Left lung (tissue), 10 donors: Measurements from ENCODE around the gene PTP4A2. TPM values are rescaled to one million over a fixed set of nuclear protein-coding genes. Genes with fewer than 3 reads are reported as not detected.

Source experiments
- ATAC-seq: fragments of 200-7000 bp; cut with Tn5 transposase; one replicate; pipeline ENCODE4 v1.9.1; 2020; ENCODE audit warnings: moderate library complexity
- DNase-seq, 4 donors: peaks; one replicate each; pipeline ENCODE4 v3.0.0-alpha.2; 2013 to 2020
- H3K27ac ChIP-seq, 2 donors: fragments of 200-600 bp; sonication (generic) in 1 of 2; one replicate each; pipeline versions ENCODE4 v1.5.0 to v1.8.0; 2020 to 2021
- H3K27me3 ChIP-seq, 2 donors: fragments of 200-600 bp; sonication (generic) in 1 of 2; one replicate each; pipeline versions ENCODE4 v1.5.0 to v1.8.0; 2020 to 2021
- H3K36me3 ChIP-seq, 2 donors: fragments of 200-600 bp; sonication (generic) in 1 of 2; one replicate each; pipeline versions ENCODE4 v1.5.0 to v1.8.0; 2020 to 2021
- H3K4me1 ChIP-seq, 2 donors: fragments of 200-600 bp; one replicate each; pipeline ENCODE4 v1.8.0; 2021
- H3K4me3 ChIP-seq, 2 donors: fragments of 200-600 bp; sonication (generic) in 1 of 2; one replicate each; pipeline versions ENCODE4 v1.5.0 to v1.8.0; 2020 to 2021; ENCODE audit warnings: mild to moderate bottlenecking in 1 of 2
- H3K9me3 ChIP-seq, 2 donors: fragments of 200-600 bp; sonication (generic) in 1 of 2; one replicate each; pipeline versions ENCODE4 v1.5.0 to v1.8.0; 2020 to 2021
- intact Hi-C, 2 donors: fragments of 100-400 bp; cut with DNase I; formaldehyde crosslinking; loops; one replicate each; pipeline versions ENCODE4 v1.11.2 to v1.14.2; 2022
- polyA plus RNA-seq, 6 donors: library from polyadenylated mRNA; unstranded; fragments of 120-200 nt; gene quantifications; one replicate each; pipeline ENCODE4 v1.2.1, GENCODE V29; 2013; ENCODE audit not compliant: insufficient read length in 6 of 6
- total RNA-seq, 2 donors: library from RNA; stranded (reverse); fragmentation: NEBNext Ultra II Directional; extraction: Animal tissue kit (Norgen Biotek cat#: 25700); gene quantifications; one replicate each; pipeline ENCODE4 v1.2.1, GENCODE V29; 2021
- TF ChIP-seq, protein P1 (sequence below), 2 donors: fragments of 200-600 bp; sonication (generic) in 1 of 2; IDR thresholded peaks; one replicate each; pipeline versions ENCODE4 v1.5.0 to v1.8.0; 2021; ENCODE audit warnings: antibody characterized with exemption in 2 of 2
- donor health status: DM: no; HTN: yes; CAD: no.
- donor health status: DM: no; HTN: no; CAD: no.

PTP4A2 gene
- total and polyA plus RNA-seq, 8 donors = 193 to 272 (median 228) TPM

DNA sequence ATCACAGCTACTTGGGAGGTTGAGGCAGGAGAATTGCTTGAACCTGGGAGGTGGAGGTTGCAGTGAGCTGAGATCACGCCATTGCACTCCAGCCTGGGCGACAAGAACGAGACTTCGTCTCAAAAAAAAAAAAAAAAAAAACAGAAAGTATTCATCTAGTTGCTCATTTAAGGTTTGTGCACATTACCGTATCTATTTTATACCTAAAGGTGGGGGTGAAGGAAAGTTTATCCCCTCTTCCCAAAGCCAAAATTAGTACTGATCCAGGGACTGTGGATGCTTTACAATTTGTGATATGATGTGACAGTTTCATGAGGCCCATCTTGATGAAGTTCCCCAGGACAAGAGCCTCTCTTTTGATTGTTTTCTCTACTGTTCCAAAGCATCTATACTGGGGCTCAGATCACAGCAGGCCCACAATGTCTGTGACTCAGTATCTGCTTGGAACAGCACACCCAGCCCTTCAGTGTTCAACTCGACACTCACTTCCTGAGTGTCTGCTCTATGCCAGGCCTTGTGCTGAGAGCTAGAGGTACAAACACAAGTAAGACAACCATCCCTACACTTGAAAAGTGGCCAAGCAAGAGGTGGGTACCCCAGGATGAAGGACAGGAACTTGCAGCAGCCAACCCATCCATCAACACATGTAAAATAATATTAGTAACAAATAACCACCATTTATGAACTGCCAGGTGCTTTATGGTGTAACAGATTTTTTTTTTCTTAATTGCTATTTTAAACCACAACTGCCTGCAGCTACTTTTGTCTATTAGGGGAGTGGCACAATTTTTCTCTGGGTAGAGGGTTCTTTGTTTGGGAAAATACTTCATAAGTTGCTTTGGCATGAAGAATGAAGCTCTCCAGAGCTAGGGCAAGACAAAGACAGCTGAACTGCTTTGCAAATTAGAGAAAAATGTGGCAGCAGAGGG, 46.5 kb upstream of the PTP4A2 start:
- no peak overlapping the region for H3K4me3 ChIP-seq
- ATAC-seq (peak; percentile 89), DNase-seq (no peak)
- TF ChIP-seq, protein P1, sequence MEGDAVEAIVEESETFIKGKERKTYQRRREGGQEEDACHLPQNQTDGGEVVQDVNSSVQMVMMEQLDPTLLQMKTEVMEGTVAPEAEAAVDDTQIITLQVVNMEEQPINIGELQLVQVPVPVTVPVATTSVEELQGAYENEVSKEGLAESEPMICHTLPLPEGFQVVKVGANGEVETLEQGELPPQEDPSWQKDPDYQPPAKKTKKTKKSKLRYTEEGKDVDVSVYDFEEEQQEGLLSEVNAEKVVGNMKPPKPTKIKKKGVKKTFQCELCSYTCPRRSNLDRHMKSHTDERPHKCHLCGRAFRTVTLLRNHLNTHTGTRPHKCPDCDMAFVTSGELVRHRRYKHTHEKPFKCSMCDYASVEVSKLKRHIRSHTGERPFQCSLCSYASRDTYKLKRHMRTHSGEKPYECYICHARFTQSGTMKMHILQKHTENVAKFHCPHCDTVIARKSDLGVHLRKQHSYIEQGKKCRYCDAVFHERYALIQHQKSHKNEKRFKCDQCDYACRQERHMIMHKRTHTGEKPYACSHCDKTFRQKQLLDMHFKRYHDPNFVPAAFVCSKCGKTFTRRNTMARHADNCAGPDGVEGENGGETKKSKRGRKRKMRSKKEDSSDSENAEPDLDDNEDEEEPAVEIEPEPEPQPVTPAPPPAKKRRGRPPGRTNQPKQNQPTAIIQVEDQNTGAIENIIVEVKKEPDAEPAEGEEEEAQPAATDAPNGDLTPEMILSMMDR (IDR thresholded peaks at IDR 0.05) = no peak
- H3K27me3 ChIP-seq = no peaks in the 10 kb centered on the region
- H3K36me3 ChIP-seq = no peaks in the 10 kb centered on the region
- H3K4me1 ChIP-seq = peaks cover 5 to 23% of the 10 kb centered on the region in 2 donors
- intact Hi-C loops = no loop called here
- H3K27ac ChIP-seq = peak overlapping the region in 1 of 2 donors; percentile 3
- no peaks in the 10 kb centered on the region for H3K9me3 ChIP-seq

DNA sequence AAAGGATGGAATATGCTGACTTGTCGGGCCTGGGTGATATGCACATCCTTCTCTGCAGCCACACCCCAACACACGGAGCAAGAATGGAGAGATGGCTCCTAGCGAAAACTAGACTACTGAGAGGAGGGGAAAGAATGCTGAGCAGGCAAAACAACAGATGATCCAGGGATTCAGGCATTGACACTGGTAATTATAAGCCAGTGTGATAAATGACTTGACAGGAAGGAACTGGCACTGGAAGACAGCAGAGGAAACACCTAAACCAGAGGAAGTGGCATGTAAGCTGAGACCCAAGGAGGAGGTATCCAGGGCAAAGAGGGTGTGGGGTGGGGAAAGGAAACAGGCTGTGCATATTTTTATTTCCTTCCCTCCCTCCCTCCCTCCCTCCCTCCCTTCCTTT, 43.8 kb upstream of the PTP4A2 start:
- TF ChIP-seq, protein P1 (IDR thresholded peaks at IDR 0.05) = no peak
- ATAC-seq = no peak
- intact Hi-C loops = no loop called here

DNA sequence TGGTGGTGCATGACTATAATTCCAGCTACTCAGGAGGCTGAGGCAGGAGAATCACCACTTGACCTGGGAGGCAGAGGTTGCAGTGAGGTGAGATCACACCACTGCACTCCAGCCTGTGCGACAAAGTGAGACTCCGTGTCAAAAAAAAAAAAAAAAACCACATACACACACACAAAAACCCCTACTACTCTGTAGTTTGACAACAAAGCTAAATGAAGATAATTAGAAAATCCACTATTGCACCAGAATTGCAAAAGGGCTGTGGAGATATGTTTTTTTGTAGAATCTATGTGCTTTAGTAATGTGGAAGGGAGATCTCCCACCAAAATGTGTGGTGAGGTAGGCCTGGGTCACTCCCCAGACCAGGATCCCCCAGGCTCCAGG, 43.3 kb upstream of the PTP4A2 start:
- intact Hi-C loops = no loop called here
- TF ChIP-seq, protein P1 (IDR thresholded peaks at IDR 0.05) = no peak
- Histone ChIP-seq H3K4me1 (peaks cover 5 to 23% of the 10 kb centered on the region in 2 donors), H3K9me3 (no peaks in the 10 kb centered on the region), H3K36me3 (no peaks in the 10 kb centered on the region), H3K27ac (peak overlapping the region in 1 of 2 donors; percentile 33), H3K27me3 (no peaks in the 10 kb centered on the region), H3K4me3 (no peak overlapping the region)
- ATAC-seq = no peak
- no peak for DNase-seq

More for the DNA sequence above, 43.8 kb upstream of the PTP4A2 start:
- DNase-seq = no peak
- Histone ChIP-seq H3K27me3 (no peaks in the 10 kb centered on the region), H3K4me3 (no peak overlapping the region), H3K27ac (peak overlapping the region in 1 of 2 donors; percentile 33), H3K9me3 (no peaks in the 10 kb centered on the region), H3K4me1 (peaks cover 5 to 23% of the 10 kb centered on the region in 2 donors), H3K36me3 (no peaks in the 10 kb centered on the region)

DNA sequence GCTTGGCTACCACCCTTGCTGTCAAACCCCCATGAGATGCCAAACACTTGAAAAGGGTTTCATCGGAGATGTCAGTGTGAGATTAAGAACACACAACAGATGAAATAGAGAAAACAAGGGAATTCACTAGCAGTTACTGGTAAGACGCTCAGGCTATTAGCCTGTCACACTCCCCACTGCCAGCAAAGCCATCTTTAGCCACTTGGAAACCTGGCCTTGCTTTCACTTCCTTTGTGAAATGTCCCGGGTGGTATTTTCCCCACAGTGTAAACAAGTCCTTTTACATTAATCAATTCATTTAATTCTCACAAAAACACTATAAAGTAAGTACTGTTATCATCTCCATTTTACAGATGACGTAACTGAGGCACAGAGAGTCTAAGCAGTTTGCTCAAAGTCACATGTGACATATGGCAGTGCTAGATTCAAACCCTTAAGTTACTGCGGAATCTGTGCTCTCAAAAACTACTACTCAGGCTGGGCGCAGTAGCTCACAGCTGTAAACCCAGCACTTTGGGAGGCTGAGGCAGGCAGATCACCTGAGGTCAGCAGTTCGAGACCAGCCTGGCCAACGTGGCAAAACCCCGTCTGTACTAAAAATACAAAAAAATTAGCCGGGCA, 42.8 kb upstream of the PTP4A2 start:
- Histone ChIP-seq H3K36me3 (no peaks in the 10 kb centered on the region), H3K9me3 (no peaks in the 10 kb centered on the region), H3K27me3 (no peaks in the 10 kb centered on the region), H3K4me1 (peaks cover 5 to 23% of the 10 kb centered on the region in 2 donors), H3K4me3 (no peak overlapping the region), H3K27ac (no peak overlapping the region)
- DNase-seq (no peak), ATAC-seq (no peak)
- TF ChIP-seq, protein P1 (IDR thresholded peaks at IDR 0.05) = no peak
- intact Hi-C loops = no loop called here

DNA sequence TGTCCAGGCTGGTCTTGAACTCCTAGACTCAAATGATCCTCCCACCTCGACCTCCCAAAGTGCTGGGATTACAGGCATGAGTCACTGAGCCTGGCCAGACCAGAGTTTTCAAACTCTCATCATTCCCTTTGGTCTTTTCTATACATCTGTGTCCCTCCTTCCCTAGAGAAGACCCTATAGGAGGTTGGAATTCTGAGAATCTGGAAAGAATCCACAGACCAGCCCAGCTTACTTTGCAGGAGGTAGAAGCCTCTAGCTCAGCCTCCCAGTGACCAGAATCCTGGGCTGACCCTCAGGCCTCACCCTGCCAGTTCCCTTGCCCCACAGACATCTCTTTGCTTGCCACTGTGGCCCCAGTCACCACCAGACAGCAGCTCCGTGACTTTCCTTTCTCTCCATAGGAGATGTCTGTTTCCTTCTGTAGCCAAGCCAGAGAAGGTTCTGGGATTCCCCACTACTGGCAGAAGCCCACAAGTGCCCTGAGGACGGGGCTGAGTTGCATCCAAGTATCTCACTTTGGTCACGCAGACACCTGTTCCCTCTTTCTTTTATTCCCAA, 40.8 kb upstream of the PTP4A2 start:
- Histone ChIP-seq H3K27ac (no peak overlapping the region), H3K4me1 (peaks cover 0 to 17% of the 10 kb centered on the region in 2 donors), H3K4me3 (no peak overlapping the region), H3K9me3 (no peaks in the 10 kb centered on the region), H3K27me3 (no peaks in the 10 kb centered on the region), H3K36me3 (no peaks in the 10 kb centered on the region)
- intact Hi-C loops = no loop called here
- ATAC-seq (no peak), DNase-seq (no peak)
- TF ChIP-seq, protein P1 (IDR thresholded peaks at IDR 0.05) = no peak
